GM12892 (cell line): ENCODE results near the gene PEPD.

ENCODE experiments used
- POLR2A ChIP-seq: IDR thresholded peaks from 2 replicates; pipeline ENCODE4 v1.6.1; 2011; ENCODE audit warnings: low read depth, low read length, control low read depth
- POLR2AphosphoS5 ChIP-seq: IDR thresholded peaks from 2 replicates; pipeline ENCODE4 v1.6.1; 2011; ENCODE audit warnings: low read depth, low read length, control low read depth

GRCh38 chr19:33402421-33403220, 119.0 kb downstream of the PEPD start:
- TF ChIP-seq POLR2A = no peak
- no peak for TF ChIP-seq POLR2AphosphoS5
